Sigmoid colon (tissue), 7 donors: ENCODE results near the gene C5AR2. TPM values are rescaled to one million over a fixed set of nuclear protein-coding genes. Genes with fewer than 3 reads are reported as not detected.

Experiments used
- DNase-seq: peaks from one replicate; pipeline ENCODE4 v3.0.0-alpha.2; 2019
- H3K27ac ChIP-seq, 4 donors: fragments of 200-600 bp; sonication (generic); one replicate each; pipeline ENCODE4 v1.5.1; 2016 to 2019; ENCODE audit warnings: mild to moderate bottlenecking in 1 of 4
- H3K27me3 ChIP-seq, 3 donors: fragments of 200-600 bp; sonication (generic); one replicate each; pipeline ENCODE4 v1.5.1; 2019; ENCODE audit warnings: mild to moderate bottlenecking in 1 of 3
- H3K36me3 ChIP-seq, 4 donors: fragments of 200-600 bp; sonication (generic); one replicate each; pipeline ENCODE4 v1.5.1; 2016 to 2019
- H3K4me1 ChIP-seq, 4 donors: fragments of 200-600 bp; sonication (generic); one replicate each; pipeline ENCODE4 v1.5.1; 2017 to 2019
- H3K4me3 ChIP-seq, 4 donors: fragments of 200-600 bp; sonication (generic); one replicate each; pipeline ENCODE4 v1.5.1; 2017 to 2019; ENCODE audit warnings: mild to moderate bottlenecking in 2 of 4, moderate library complexity in 1 of 4
- H3K9me3 ChIP-seq, 4 donors: fragments of 200-600 bp in 3 of 4; sonication (generic) in 3 of 4; one replicate each; pipeline versions ENCODE4 v1.5.1 to v1.6.1; 2013 to 2019
- CTCF ChIP-seq, 4 experiments: fragments of 450-650 bp in 3 of 4; fragments of 200-600 bp in 1 of 4; IDR thresholded peaks; one replicate each; pipeline ENCODE4 v1.5.1; 2016 to 2019; ENCODE audit warnings: antibody characterized with exemption in 4 of 4, mild to moderate bottlenecking in 3 of 4, moderate library complexity in 2 of 4
- EP300 ChIP-seq, 4 donors: sonication (generic); formaldehyde crosslinking; IDR thresholded peaks; one replicate each; pipeline ENCODE4 v1.6.1; 2017; ENCODE audit warnings: antibody characterized with exemption in 4 of 4
- POLR2A ChIP-seq, 2 donors: fragments of 450-650 bp; IDR thresholded peaks; one replicate each; pipeline ENCODE4 v1.6.1; 2016; ENCODE audit warnings: antibody characterized with exemption in 2 of 2, mild to moderate bottlenecking in 2 of 2, moderate library complexity in 2 of 2
- POLR2AphosphoS5 ChIP-seq, 4 donors: sonication (generic); formaldehyde crosslinking; IDR thresholded peaks; one replicate each; pipeline ENCODE4 v1.6.1; 2017; ENCODE audit warnings: antibody characterized with exemption in 4 of 4
- WGBS, 2 donors: extraction: QIAGEN DNeasy Blood & Tissue Kit; methylation state at CpG; one replicate each; pipeline ENCODE4 v1.1.7; 2013; 5-methylcytosine and 5-hydroxymethylcytosine counted together
- intact Hi-C: fragments of 100-400 bp; cut with DNase I; formaldehyde crosslinking; loops from one replicate; pipeline ENCODE4 v1.15.1; 2023
- polyA plus RNA-seq, 3 donors: library from polyadenylated mRNA; stranded (reverse); fragments of 200-250 nt; gene quantifications; one replicate each; pipeline ENCODE4 v1.2.3, GENCODE V29; 2013
- total RNA-seq, 4 donors: library from RNA; depleted of rRNA; stranded (reverse); fragments of >200 nt; gene quantifications; one replicate each; pipeline ENCODE4 v1.1.0, GENCODE V29; 2016
- donor health status: healthy with polysubstance abuse.
- donor health status: Bipolar disorder and iron deficiency.
- donor health status: healthy.

C5AR2 gene
- total and polyA plus RNA-seq, 7 donors = 0.60 to 2.7 (median 1.4) TPM

GRCh38 chr19:47378246-47378645 lies 46.3 kb downstream of the C5AR2 start:
- DNase-seq = no peak
- H3K36me3 ChIP-seq = peaks cover 41 to 87% (median 62%) of the 10 kb centered on the region in 4 donors
- H3K4me3 ChIP-seq = no peak overlapping the region
- H3K27me3 ChIP-seq = no peaks in the 10 kb centered on the region
- TF ChIP-seq CTCF (IDR thresholded peaks at IDR 0.05) (no peak), POLR2AphosphoS5 (IDR thresholded peaks at IDR 0.05) (no peak), POLR2A (IDR thresholded peaks at IDR 0.05) (no peak), EP300 (IDR thresholded peaks at IDR 0.05) (no peak)
- no peak overlapping the region for H3K27ac ChIP-seq
- H3K9me3 ChIP-seq = no peaks in the 10 kb centered on the region
- peaks cover 0 to 15% (median 2%) of the 10 kb centered on the region in 4 donors for H3K4me1 ChIP-seq
- intact Hi-C loops = no loop called here
- 93 to 95% methylated on average over 11 of the region's 11 CpGs for WGBS, 2 donors

- Histone ChIP-seq H3K9me3 (no peaks in the 10 kb centered on the region), H3K4me1 (peaks cover 0 to 15% (median 2%) of the 10 kb centered on the region in 4 donors), H3K27ac (no peak overlapping the region), H3K36me3 (peaks cover 33 to 74% (median 50%) of the 10 kb centered on the region in 4 donors), H3K27me3 (no peaks in the 10 kb centered on the region), H3K4me3 (no peak overlapping the region)
- WGBS, 2 donors = 94 to 95% methylated on average over 23 of the region's 23 CpGs
- intact Hi-C loops = no loop called here
- no peak for TF ChIP-seq EP300 (IDR thresholded peaks at IDR 0.05)
- no peak for TF ChIP-seq POLR2A (IDR thresholded peaks at IDR 0.05)
- TF ChIP-seq POLR2AphosphoS5 (IDR thresholded peaks at IDR 0.05) = no peak
- TF ChIP-seq CTCF (IDR thresholded peaks at IDR 0.05) = no peak
- DNase-seq = no peak
Measured at GRCh38 chr19:47379381-47379938, 47.5 kb downstream of the C5AR2 start.

GRCh38 chr19:47380559-47380958 lies 48.6 kb downstream of the C5AR2 start:
- intact Hi-C loops = no loop called here
- WGBS, 2 donors = 94% methylated on average over 6 of the region's 6 CpGs

GRCh38 chr19:47381121-47381520 lies 49.1 kb downstream of the C5AR2 start:
- TF ChIP-seq POLR2A (IDR thresholded peaks at IDR 0.05) = no peak
- no peak for TF ChIP-seq EP300 (IDR thresholded peaks at IDR 0.05)
- no peak for TF ChIP-seq POLR2AphosphoS5 (IDR thresholded peaks at IDR 0.05)
- no peak for TF ChIP-seq CTCF (IDR thresholded peaks at IDR 0.05)
- no peaks in the 10 kb centered on the region for H3K9me3 ChIP-seq
- H3K27ac ChIP-seq = no peak overlapping the region
- H3K27me3 ChIP-seq = no peaks in the 10 kb centered on the region
- intact Hi-C loops = no loop called here
- no peak for DNase-seq
- 93 to 94% methylated on average over 14 of the region's 14 CpGs for WGBS, 2 donors
- H3K4me1 ChIP-seq = peaks cover 0 to 15% (median 2%) of the 10 kb centered on the region in 4 donors
- H3K4me3 ChIP-seq = no peak overlapping the region
- peaks cover 20 to 58% (median 33%) of the 10 kb centered on the region in 4 donors for H3K36me3 ChIP-seq

More at GRCh38 chr19:47380559-47380958, 48.6 kb downstream of the C5AR2 start:
- peaks cover 24 to 63% (median 39%) of the 10 kb centered on the region in 4 donors for H3K36me3 ChIP-seq
- no peak for DNase-seq
- TF ChIP-seq POLR2AphosphoS5 (IDR thresholded peaks at IDR 0.05) (no peak), EP300 (IDR thresholded peaks at IDR 0.05) (no peak), POLR2A (IDR thresholded peaks at IDR 0.05) (no peak), CTCF (IDR thresholded peaks at IDR 0.05) (no peak)
- H3K27me3 ChIP-seq = no peaks in the 10 kb centered on the region
- H3K4me3 ChIP-seq = no peak overlapping the region
- H3K27ac ChIP-seq = no peak overlapping the region
- H3K4me1 ChIP-seq = peaks cover 0 to 15% (median 2%) of the 10 kb centered on the region in 4 donors
- H3K9me3 ChIP-seq = no peaks in the 10 kb centered on the region
